Measurements from ENCODE around the gene NHLRC4. TPM values are rescaled to one million over a fixed set of nuclear protein-coding genes. Genes with fewer than 3 reads are reported as not detected.

The NHLRC4 gene
- total and polyA plus RNA-seq, 2 of the 13 experiments (the other 11 are each of a cell fraction or from before 2014, with no cell fraction given): 0.40 to 0.59 TPM

GRCh38 chr16:586047-586644 is 19.3 kb downstream of the NHLRC4 start (continued):
- TF ChIP-seq ELK4 (CRISPR knock-in tag; IDR thresholded peaks at IDR 0.05; ENCODE audit: borderline replicate concordance): no peak
- no peak for TF ChIP-seq ZBTB7B (CRISPR knock-in tag; IDR thresholded peaks at IDR 0.05)
- TF ChIP-seq ZNF407 (CRISPR knock-in tag; IDR thresholded peaks at IDR 0.05; ENCODE audit: not compliant biosample characterization): no peak
- TF ChIP-seq KDM1A (CRISPR knock-in tag; IDR thresholded peaks at IDR 0.05): no peak
- no peak for TF ChIP-seq ZBTB21 (CRISPR knock-in tag; IDR thresholded peaks at IDR 0.05)
- no peak for TF ChIP-seq SPEN (CRISPR knock-in tag; IDR thresholded peaks at IDR 0.05; ENCODE audit: low read depth)
- no peak for TF ChIP-seq LCORL (IDR thresholded peaks at IDR 0.05)
- TF ChIP-seq LCORL (CRISPR knock-in tag; IDR thresholded peaks at IDR 0.05): 0 out of 2 replicates have a peak, but pooled peaks have one; percentile 25
- TF ChIP-seq ZNF274 (CRISPR knock-in tag; IDR thresholded peaks at IDR 0.05): 0 out of 2 replicates have a peak, but pooled peaks have one; percentile 18
- TF ChIP-seq NR2F1 (CRISPR knock-in tag; IDR thresholded peaks at IDR 0.05): no peak
- no peak for TF ChIP-seq ZBTB46 (CRISPR knock-in tag; IDR thresholded peaks at IDR 0.05; ENCODE audit: borderline replicate concordance)
- no peak for TF ChIP-seq ZNF549 (CRISPR knock-in tag; IDR thresholded peaks at IDR 0.05)
